Stimulated activated CD4-positive, alpha-beta T cell treated with anti-CD3 and anti-CD28 coated beads, Interleukin-2, amount 100 ng/mL, for 48 hours (primary cell): ENCODE measurements around the gene TRIL.

Experiments
- DNase-seq, 2 donors: peaks; one replicate each; pipeline ENCODE4 v3.0.0-alpha.2; 2020

The TRIL gene

DNA sequence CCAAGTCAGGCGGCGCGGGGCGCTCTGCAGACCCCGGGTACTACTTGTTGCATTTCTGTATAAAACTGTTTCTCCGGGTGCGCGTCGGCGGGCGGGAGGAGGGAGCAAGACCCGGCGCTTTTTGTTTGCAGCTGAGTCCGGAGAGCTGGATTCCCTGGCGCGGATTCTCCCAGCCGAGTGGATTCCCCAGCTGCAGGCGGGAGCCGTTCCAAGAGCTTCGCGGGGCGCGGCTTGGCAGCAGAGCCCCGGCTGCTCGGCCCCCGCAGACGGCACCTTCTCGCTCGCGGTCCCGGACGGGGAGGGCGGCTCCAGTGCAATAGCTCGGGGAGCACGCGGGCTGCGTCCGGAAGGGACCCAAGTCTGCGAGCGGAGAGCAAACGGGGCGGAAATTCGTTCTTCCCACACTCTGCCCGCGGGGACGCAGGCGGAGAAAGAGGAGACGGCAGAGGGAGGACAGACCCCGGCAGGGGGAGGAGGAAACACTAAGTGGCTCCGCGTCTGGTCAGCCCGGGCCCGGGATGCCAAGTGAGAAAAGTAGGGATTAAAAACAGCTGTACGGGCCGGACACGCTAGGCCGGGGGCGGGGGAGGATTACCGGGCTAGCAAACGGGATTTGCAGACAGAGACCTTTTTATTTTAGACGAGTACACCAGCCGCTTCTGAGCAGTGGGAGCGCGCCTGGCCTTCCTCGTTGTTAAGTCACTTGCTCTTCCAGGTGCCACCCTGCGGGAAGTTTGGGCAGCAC lies at the start of gene TRIL:
Gene TRIL (minus strand): TSS at position 96 of the 745 bp plus-strand sequence. CDS start 284 bp downstream, outside the sequence.
- no peak for DNase-seq

- DNase-seq: no peak
Measured at GRCh38 chr7:29007127-29007526, 49.0 kb upstream of the TRIL start.

GRCh38 chr7:29005829-29006228 lies 47.7 kb upstream of the TRIL start:
- no peak for DNase-seq

- no peak for DNase-seq
Measured at GRCh38 chr7:29005406-29005805, 47.3 kb upstream of the TRIL start.

GRCh38 chr7:29003703-29004102 lies 45.6 kb upstream of the TRIL start:
- DNase-seq: no peak

GRCh38 chr7:29000717-29001076 lies 42.6 kb upstream of the TRIL start:
- DNase-seq: no peak

- no peak for DNase-seq
Measured at GRCh38 chr7:28999895-29000716, 42.0 kb upstream of the TRIL start.

DNA sequence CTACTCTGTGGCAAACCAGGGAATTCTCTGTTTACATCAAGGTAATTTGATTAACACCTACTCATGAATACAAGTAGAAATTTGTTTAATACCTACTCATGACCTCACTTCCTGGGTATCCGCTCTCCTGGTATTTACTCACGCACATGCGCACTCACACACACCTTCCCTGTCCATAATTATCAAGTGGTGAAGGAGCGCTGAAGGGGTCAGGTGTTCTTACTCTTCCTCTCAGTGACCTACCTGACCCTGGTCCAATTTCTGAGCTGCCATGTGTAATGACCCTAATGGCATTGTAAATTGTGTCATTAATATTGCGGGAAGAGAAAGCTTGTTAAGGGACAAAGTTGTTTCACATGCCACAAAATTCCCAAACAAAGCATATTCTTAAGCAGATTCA lies 41.3 kb upstream of the TRIL start:
- no peak for DNase-seq

GRCh38 chr7:28998105-28998504 lies 40.0 kb upstream of the TRIL start:
- no peak for DNase-seq

DNA sequence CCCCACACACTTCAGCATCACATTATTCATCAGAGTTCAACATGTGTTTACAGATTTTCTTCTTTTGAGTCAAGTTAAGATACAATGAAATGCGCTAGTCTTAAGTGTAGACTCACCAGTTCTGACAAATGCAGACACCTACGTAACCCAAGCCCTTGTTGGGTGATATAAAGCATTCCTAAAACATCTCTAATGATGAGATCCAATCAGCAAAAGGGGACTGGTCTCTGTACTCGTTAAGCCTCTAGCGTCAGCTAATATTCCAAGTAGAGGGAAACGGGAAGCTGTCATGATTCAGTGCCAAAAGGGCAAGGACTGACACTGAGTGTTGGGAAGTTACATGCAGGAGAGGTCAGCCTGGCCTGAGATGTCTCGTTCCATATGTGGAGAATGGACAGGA lies 38.7 kb upstream of the TRIL start:
- DNase-seq: no peak

DNA sequence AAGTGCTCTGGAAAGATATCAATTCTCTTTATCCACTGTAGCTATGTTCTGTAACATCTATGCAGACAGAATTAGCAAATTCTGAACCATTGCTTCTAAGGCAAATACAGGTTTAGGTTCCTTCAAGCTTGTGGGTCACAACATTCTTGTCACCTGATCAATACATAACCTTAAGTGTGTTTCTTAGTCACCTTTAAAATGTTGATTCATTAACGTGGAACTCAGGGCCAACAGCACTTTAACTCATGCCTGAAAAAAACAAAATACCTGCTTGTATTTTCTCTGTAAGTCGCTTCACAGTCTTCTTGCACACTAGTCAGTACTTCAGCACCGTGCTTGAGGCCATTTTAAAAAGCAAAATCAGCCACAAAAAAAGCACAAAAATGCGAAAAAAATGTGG lies 35.2 kb upstream of the TRIL start:
- DNase-seq: no peak

DNA sequence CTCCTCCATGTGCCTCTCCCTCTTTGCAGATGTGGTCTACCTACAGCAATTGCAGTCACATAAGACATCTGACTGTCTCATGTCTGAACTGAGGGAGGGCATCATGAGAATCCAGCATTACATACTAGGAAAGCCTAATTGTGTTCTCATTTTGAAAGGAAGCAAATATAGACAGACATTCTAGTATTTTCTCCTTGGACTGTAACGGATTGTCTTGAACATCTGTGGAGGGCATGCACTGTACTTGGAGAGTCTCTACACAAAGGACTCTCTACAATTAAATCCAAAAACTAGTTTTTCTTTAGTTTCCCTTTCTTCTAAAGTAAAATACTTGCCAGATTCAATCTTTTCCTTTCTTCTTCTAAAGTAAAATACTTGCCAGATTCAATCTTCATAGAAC lies 34.7 kb upstream of the TRIL start:
- DNase-seq: no peak

DNA sequence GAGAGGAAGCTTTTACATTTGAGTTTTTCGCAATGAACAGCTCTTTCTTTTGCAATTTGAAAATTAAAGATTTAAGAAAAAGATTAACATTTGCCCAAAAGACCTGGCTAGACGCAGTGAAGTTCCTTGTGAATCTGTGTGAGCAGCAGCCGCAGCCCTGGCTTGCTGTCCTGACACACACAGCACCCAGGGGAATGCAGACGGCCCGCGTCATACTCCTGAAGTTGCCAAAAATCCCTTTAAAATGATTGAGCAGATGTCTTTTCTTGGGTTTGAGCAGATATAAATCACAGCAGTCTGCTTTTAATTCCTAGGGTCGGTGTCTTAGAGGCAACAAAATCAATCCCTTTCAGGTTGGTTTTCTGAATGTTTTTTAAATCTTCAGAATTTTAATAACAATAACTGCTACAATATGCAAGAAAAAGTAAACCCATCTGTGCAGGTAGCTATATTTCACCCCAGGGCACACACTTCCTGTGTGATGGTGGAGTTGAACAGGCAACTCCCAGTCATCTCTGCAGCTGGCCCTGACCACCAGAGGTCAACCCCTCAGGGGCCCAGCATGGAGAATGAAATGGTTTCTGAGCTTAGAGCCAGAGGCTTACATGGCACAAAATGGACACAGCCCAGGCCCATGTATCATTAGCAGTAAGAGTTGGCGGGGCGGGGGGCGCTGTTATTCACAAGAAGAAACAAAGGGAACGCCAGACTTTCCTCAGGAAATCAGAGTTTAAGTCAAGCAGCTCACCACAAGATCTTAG lies 32.2 kb upstream of the TRIL start:
- DNase-seq: no peak

- no peak for DNase-seq
Measured at GRCh38 chr7:28989211-28989980, 31.3 kb upstream of the TRIL start.

- no peak for DNase-seq
Measured at GRCh38 chr7:28988810-28989209, 30.7 kb upstream of the TRIL start.

DNA sequence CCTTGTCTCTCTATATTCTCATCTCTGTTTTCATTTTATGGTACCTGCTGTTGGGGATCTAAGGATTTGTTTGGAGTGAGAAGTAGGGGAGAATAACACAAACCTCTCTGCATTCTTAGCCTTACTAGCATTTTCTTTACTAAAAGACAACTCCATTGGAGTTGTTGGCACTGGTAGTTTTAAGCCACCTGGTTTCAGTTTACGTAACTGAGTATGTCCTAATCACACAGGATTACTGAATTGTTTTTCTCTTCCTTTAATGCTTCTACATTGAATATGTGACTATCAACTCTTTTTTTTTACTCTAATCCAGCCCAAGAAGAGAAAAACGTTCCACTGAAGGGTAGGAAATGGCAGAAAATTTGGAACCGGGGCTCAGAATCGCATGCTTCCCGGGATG lies 30.0 kb upstream of the TRIL start:
- DNase-seq: no peak

- no peak for DNase-seq
Measured at GRCh38 chr7:28986765-28987110, 28.6 kb upstream of the TRIL start.

GRCh38 chr7:28986028-28986764 lies 28.1 kb upstream of the TRIL start:
- DNase-seq: no peak

DNA sequence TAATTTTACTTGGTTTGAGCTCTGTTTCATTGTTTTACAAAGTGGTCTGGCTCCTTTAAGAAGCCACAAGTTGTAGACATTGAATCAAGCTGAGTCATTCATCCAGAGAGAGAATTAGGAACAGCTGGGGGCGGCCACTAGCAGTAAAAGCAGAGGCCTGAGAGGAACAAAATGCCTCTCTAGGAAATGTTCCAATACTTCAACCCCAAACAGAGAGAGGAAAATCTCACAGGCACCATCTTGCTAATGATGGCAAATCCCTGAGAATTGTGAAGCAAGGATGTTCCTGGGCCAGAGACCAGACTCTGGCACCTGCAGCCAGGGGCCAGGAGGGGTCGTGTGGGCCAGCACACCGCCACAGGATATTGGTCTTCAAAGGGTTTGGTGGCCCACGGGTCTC lies 26.5 kb upstream of the TRIL start:
- no peak for DNase-seq

GRCh38 chr7:28984217-28984616 lies 26.1 kb upstream of the TRIL start:
- no peak for DNase-seq

DNA sequence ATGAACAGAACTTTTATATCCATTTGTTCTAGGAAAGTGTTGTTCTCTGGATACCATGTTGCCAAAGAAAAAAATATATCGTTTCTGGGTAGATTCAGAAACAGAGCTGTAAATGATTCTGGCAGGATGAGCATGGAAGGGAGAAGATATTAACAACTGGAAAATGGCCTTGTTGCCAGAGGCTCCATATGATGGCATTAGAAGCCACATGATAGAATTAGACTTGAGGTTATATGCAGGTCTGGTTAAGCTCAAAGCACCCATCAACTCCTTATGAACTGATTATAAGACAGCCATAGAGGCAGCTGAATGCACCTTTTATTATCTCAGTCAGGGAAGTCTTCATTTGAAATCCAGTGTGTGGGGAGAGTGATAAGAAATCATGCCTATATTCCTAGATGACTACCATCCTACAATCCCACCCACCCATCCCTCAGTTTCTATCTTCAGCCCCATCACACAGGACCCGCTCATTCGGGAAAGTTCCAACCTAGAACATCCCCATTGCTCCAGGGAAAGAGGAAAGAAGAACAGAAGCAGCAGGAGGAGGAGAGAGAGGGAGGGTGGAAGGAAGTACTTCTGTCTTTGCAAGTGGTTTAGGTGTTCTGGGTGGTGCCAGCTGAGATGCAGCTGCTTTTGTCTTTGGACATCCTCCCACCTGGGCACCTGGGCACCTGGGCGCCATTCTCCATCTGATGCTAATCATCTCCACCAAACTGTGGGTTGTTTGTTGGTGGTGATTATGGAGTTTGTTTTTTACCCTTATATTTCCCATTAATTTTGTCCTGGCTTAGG lies 25.5 kb upstream of the TRIL start:
- DNase-seq: no peak

GRCh38 chr7:28981161-28981465 lies 23.0 kb upstream of the TRIL start:
- no peak for DNase-seq
